ENCODE data around the gene PLA2G10. TPM values are rescaled to one million over a fixed set of nuclear protein-coding genes. Genes with fewer than 3 reads are reported as not detected.

The PLA2G10 gene
- total and polyA plus RNA-seq, 9 of the 15 experiments (the other 6 are each of a cell fraction or from before 2014, with no cell fraction given) = not detected

DNA sequence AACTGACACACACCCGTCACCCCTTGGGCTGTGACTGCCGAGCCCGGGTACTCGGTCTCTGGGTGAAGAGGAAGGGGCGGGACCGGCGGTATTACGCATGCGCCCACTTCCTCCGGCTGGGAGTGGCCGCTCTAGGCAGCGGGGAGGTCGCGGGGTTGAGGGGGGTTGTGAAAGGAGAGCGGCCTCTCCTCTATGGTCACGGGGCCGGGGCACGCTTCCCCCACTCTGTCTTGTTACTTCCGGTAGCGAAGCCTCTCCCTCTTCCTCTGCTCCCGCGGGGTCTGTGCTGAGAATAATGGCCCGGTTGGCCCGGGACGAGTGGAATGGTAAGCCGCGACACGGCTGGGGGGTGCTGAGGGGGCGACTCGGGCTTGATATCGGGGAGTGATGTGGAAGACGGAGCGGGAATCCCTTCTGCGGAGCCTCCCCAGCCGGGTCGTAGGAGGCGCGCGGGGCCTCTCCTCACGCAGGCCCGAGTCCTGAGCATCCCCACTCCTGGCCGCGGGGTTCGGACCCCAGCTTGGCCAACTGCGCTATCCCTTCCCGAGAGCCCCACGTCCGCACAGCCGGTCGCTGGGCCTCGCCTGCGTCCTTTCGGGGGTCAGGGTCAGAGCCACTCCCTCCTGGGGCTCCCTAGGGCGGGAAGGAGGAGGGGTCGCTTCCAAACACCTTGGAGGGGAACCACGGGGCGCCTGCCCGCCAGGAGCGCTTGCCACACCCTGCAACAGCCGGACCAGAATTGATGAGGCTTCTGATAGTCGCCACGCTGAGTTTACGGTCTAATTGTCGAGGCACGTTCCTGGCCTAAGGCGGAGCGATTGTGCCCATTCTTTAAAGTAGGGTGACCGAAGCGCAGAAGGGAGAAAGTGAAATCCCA lies 61.2 kb downstream of the PLA2G10 start, which contains the start of gene BFAR (continued):
- peak; percentile 45 for TF ChIP-seq MEIS2 (IDR thresholded peaks at IDR 0.05; ENCODE audit: partially characterized antibody)
- 0 out of 2 replicates have a peak, but pooled peaks have one; percentile 9 for TF ChIP-seq JUN (IDR thresholded peaks at IDR 0.05; ENCODE audit: borderline replicate concordance, low read depth, low read length)
- TF ChIP-seq JUN (CRISPR knock-in tag; IDR thresholded peaks at IDR 0.05; ENCODE audit: borderline replicate concordance) = no peak
- peak; percentile 100 for TF ChIP-seq TAF1 (IDR thresholded peaks at IDR 0.05; ENCODE audit: control insufficient read depth, extremely low read depth, insufficient read depth, low read length, severe bottlenecking)
- no peak for TF ChIP-seq POLR3G (IDR thresholded peaks at IDR 0.05; ENCODE audit: extremely low read depth, insufficient read length, insufficient replicate concordance)
- TF ChIP-seq ATF7 (IDR thresholded peaks at IDR 0.05) = peak; percentile 76
- peak; percentile 79; the same call in 1 of the 2 replicates for TF ChIP-seq MBD2 (IDR thresholded peaks at IDR 0.05; ENCODE audit: borderline replicate concordance, low read depth)
- no peak; a peak in 1 of 4 replicates for TF ChIP-seq TBL1XR1 (IDR thresholded peaks at IDR 0.05; ENCODE audit: low read length in 2 of 2)
- TF ChIP-seq, protein P1, sequence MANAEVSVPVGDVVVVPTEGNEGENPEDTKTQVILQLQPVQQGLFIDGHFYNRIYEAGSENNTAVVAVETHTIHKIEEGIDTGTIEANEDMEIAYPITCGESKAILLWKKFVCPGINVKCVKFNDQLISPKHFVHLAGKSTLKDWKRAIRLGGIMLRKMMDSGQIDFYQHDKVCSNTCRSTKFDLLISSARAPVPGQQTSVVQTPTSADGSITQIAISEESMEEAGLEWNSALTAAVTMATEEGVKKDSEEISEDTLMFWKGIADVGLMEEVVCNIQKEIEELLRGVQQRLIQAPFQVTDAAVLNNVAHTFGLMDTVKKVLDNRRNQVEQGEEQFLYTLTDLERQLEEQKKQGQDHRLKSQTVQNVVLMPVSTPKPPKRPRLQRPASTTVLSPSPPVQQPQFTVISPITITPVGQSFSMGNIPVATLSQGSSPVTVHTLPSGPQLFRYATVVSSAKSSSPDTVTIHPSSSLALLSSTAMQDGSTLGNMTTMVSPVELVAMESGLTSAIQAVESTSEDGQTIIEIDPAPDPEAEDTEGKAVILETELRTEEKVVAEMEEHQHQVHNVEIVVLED (CRISPR knock-in tag; IDR thresholded peaks at IDR 0.05) = no peak
- peak; percentile 87 for TF ChIP-seq SNIP1 (IDR thresholded peaks at IDR 0.05; ENCODE audit: low read depth)
- TF ChIP-seq, protein P2, sequence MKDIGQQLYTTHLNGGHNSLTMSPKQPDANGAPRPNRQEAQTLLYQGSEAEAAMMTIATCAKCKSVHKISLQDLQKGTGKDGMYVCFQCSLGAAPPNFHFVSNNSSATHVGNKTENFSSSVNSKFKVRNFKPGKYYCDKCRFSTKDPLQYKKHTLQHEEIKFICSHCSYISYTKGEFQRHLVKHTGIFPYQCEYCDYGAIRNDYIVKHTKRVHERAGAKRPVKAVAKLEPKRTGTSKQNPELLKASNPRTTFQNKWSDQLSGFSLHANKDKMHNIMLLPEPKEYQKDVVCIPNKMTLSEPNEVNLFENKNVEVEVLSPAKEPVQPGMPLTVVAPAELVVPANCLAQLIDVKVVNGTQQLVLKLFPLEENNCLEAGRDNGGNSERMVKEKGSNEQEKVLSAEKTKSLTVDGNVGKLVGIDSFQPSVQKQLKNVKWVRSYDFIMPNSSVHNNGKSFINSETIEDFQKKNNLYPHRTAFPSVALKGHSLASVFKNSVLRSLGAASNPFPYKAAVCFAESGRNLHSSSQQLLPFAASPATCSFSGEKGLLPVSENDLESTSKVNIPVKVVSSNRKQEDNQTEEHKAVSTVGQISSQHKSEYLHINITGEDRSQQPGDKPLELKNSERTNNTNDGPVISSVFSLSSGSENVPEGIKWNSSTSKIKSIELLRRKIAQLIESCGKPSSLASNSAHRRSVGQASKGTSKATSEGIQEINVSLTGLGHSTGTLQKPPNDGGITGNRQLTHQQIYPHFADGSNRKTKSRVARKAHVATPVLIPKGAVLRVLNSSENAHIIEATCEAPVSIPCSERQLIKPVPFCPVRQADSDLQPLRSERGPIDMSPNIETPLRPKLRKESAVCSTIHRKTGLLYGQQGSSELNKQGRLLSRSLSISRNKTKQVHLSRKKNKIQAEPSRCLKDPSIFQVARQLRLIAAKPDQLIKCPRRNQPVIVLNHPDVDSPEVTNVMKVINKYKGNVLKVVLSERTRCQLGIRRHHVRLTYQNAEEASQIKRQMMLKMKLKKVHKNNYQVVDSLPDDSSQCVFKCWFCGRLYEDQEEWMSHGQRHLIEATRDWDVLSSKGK (CRISPR knock-in tag; IDR thresholded peaks at IDR 0.05) = no peak
- peak; percentile 55; the same call in 1 of the 2 replicates for TF ChIP-seq CEBPB (tag; IDR thresholded peaks at IDR 0.05)
- TF ChIP-seq SP2 (IDR thresholded peaks at IDR 0.05; ENCODE audit: extremely low read depth, low read depth, low read length, poor library complexity, severe bottlenecking) = peak; percentile 91
- peak in 1 of 2 experiments; percentile 82; a peak in 2 of 4 replicates for TF ChIP-seq HDAC1 (IDR thresholded peaks at IDR 0.05)
- TF ChIP-seq, protein P3, sequence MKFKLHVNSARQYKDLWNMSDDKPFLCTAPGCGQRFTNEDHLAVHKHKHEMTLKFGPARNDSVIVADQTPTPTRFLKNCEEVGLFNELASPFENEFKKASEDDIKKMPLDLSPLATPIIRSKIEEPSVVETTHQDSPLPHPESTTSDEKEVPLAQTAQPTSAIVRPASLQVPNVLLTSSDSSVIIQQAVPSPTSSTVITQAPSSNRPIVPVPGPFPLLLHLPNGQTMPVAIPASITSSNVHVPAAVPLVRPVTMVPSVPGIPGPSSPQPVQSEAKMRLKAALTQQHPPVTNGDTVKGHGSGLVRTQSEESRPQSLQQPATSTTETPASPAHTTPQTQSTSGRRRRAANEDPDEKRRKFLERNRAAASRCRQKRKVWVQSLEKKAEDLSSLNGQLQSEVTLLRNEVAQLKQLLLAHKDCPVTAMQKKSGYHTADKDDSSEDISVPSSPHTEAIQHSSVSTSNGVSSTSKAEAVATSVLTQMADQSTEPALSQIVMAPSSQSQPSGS (CRISPR knock-in tag; IDR thresholded peaks at IDR 0.05) = no peak
- TF ChIP-seq SIN3A (IDR thresholded peaks at IDR 0.05; ENCODE audit: borderline replicate concordance in 2 of 2, control insufficient read depth in 1 of 2, low read depth in 2 of 2, low read length in 2 of 2) = peak; percentile 11 to 54; a peak in 2 of 4 replicates
- TF ChIP-seq LEF1 (IDR thresholded peaks at IDR 0.05) = no peak
- TF ChIP-seq PTTG1 (tag; IDR thresholded peaks at IDR 0.05; ENCODE audit: low read depth) = no peak
